ENCODE data around the gene GTF3C1. TPM values are rescaled to one million over a fixed set of nuclear protein-coding genes. Genes with fewer than 3 reads are reported as not detected.
"Not testable (repeated sequence)": the region's sequence is repeated elsewhere in the genome, so short reads cannot be mapped to it uniquely, and the experiment has no call there.

GTF3C1 gene
- total RNA-seq, 1 donor: 59.0 TPM

DNA sequence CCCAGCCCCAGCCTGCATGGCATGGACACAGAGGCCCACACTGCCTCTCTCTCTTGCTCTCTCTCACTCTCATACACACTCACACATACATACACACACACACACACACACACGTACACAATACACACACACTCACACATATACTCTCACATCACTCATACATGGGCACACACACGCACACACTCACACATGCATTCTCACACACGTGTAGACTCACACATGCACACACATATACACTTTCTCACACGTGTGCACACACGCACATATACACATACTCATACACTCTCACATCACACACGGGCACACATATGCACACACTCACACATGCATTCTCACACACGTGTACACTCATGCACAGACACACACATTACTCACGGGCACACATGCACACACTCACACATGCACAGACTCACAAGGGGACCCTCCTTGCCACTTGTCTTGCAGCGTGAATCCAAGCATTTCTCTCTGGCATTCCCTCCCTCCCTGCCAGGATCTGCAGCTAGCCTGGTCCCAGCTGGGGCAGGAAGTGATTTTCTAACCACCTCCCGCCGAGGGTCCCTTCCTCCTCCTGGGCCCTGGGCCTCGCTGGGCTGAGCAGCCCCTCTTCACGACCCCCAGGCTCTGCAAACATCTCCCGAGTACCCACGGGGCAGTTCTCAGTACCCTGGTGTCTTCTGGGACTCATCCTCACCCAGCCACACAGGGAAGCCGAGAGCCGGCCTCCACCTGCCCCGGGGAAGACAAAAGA lies 110.3 kb downstream of the GTF3C1 start:
- no peaks in the 10 kb centered on the region for H3K4me1 ChIP-seq (ENCODE audit: insufficient read depth, low read length)
- no peaks in the 10 kb centered on the region for H3K9me3 ChIP-seq (ENCODE audit: low read depth, low read length)
- no peaks in the 10 kb centered on the region for H3K79me2 ChIP-seq (ENCODE audit: insufficient read depth, low read length)
- no peak for DNase-seq (ENCODE audit: insufficient read length, low spot score, missing footprints)
- H2AFZ ChIP-seq (ENCODE audit: low read length): no peak overlapping the region
- no peak overlapping the region for H3K4me2 ChIP-seq (ENCODE audit: insufficient read depth, low read length)
- no peak overlapping the region for H3K4me3 ChIP-seq (ENCODE audit: insufficient read depth, low read length)
- no peaks in the 10 kb centered on the region for H4K20me1 ChIP-seq (ENCODE audit: insufficient read depth, low read length)
- H3K27ac ChIP-seq (ENCODE audit: low read depth, low read length): no peak overlapping the region
- no peaks in the 10 kb centered on the region for H3K36me3 ChIP-seq (ENCODE audit: insufficient read depth, low read length)
- TF ChIP-seq, protein P1, sequence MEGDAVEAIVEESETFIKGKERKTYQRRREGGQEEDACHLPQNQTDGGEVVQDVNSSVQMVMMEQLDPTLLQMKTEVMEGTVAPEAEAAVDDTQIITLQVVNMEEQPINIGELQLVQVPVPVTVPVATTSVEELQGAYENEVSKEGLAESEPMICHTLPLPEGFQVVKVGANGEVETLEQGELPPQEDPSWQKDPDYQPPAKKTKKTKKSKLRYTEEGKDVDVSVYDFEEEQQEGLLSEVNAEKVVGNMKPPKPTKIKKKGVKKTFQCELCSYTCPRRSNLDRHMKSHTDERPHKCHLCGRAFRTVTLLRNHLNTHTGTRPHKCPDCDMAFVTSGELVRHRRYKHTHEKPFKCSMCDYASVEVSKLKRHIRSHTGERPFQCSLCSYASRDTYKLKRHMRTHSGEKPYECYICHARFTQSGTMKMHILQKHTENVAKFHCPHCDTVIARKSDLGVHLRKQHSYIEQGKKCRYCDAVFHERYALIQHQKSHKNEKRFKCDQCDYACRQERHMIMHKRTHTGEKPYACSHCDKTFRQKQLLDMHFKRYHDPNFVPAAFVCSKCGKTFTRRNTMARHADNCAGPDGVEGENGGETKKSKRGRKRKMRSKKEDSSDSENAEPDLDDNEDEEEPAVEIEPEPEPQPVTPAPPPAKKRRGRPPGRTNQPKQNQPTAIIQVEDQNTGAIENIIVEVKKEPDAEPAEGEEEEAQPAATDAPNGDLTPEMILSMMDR (IDR thresholded peaks at IDR 0.05; ENCODE audit: extremely low read depth, low read depth, low read length): no peak
- no peaks in the 10 kb centered on the region for H3K27me3 ChIP-seq (ENCODE audit: insufficient read depth, low read length)

DNA sequence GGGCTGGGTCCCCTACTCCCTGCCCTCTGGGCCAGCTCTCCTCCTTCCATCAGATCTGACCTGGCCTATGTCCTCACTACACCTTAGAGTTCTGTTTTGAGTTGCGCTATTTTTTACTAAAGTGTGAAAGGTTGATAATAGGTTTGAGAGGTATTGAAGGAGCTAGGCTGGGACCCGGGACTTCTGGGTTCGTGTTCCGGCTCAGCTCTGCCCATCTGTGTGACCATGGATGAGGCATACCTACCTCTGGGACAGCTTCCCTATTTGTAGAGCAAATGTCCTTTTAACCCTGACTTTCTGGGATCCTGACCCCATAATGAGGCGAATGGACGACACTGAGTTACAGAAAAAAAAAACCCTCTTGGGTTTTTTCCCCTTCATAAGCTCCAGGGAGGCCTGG lies 111.8 kb downstream of the GTF3C1 start:
- H3K27ac ChIP-seq (ENCODE audit: low read depth, low read length): no peak overlapping the region
- H4K20me1 ChIP-seq (ENCODE audit: insufficient read depth, low read length): no peaks in the 10 kb centered on the region
- H3K79me2 ChIP-seq (ENCODE audit: insufficient read depth, low read length): no peaks in the 10 kb centered on the region
- H2AFZ ChIP-seq (ENCODE audit: low read length): no peak overlapping the region
- no peaks in the 10 kb centered on the region for H3K4me1 ChIP-seq (ENCODE audit: insufficient read depth, low read length)
- H3K4me3 ChIP-seq (ENCODE audit: insufficient read depth, low read length): no peak overlapping the region
- H3K27me3 ChIP-seq (ENCODE audit: insufficient read depth, low read length): no peaks in the 10 kb centered on the region
- TF ChIP-seq, protein P1 (IDR thresholded peaks at IDR 0.05; ENCODE audit: extremely low read depth, low read depth, low read length): no peak
- DNase-seq (ENCODE audit: insufficient read length, low spot score, missing footprints): peak; percentile 71
- H3K9me3 ChIP-seq (ENCODE audit: low read depth, low read length): no peaks in the 10 kb centered on the region
- H3K36me3 ChIP-seq (ENCODE audit: insufficient read depth, low read length): no peaks in the 10 kb centered on the region
- no peak overlapping the region for H3K4me2 ChIP-seq (ENCODE audit: insufficient read depth, low read length)

DNA sequence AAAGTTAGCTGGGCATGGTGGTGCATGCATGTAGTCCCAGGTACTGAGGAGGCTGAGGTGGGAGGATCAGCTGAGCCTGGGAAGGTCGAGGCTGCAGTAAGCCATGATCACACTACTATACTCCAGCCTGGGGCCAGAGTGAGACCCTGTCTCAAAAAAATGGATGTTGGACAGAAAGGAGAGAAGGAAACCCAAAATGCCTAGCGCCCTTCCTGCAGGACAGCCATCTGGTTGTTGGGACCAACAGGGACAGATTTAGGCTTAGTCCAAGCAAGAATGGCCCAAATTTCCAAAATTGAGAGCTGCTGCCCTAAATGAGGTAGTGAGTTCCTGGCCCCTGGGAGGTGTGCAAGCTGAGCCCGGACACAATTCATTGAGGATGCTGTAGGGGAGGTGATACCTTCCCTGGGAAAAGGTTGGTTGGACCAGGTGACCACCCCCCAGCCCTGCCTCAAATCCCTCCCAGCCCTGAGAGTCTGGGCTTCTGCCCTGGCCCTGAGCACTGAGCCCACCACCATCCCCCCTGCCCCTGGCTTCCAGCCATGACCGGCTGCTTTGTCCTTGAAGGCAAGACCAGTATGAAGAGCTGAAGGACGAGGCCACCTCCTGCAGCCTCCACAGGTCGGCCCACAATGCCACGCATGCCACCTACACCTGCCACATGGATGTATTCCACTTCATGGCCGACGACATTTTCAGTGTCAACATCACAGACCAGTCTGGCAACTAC lies 112.6 kb downstream of the GTF3C1 start:
- no peak overlapping the region for H3K4me3 ChIP-seq (ENCODE audit: insufficient read depth, low read length)
- H3K36me3 ChIP-seq (ENCODE audit: insufficient read depth, low read length): no peaks in the 10 kb centered on the region
- H4K20me1 ChIP-seq (ENCODE audit: insufficient read depth, low read length): no peaks in the 10 kb centered on the region
- no peak overlapping the region for H2AFZ ChIP-seq (ENCODE audit: low read length)
- no peak overlapping the region for H3K4me2 ChIP-seq (ENCODE audit: insufficient read depth, low read length)
- peaks cover 8% of the 10 kb centered on the region for H3K4me1 ChIP-seq (ENCODE audit: insufficient read depth, low read length)
- H3K27ac ChIP-seq (ENCODE audit: low read depth, low read length): no peak overlapping the region
- TF ChIP-seq, protein P1 (IDR thresholded peaks at IDR 0.05; ENCODE audit: extremely low read depth, low read depth, low read length): no peak
- no peaks in the 10 kb centered on the region for H3K9me3 ChIP-seq (ENCODE audit: low read depth, low read length)
- H3K79me2 ChIP-seq (ENCODE audit: insufficient read depth, low read length): no peaks in the 10 kb centered on the region
- H3K27me3 ChIP-seq (ENCODE audit: insufficient read depth, low read length): no peaks in the 10 kb centered on the region
- DNase-seq (ENCODE audit: insufficient read length, low spot score, missing footprints): no peak

DNA sequence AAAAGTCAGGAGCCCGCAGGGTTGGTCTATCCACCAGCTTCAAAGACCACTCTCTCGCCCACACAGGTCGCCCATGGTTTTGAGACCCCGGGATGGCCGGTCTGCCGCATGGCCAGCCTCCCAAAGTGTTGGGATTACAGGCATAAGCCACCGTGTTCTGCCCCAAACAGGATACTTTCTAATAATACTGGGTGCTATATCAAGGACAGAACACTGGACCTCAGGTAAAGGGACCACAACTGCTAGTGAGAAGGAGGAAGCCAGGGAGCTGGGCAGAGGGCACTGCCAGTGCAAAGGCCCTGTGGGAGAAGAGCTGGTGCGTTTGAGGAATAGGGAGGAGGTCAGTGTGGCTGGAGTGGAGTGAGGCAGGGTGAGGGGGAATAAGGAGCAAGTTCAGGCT lies 113.6 kb downstream of the GTF3C1 start:
- no peak overlapping the region for H3K4me2 ChIP-seq (ENCODE audit: insufficient read depth, low read length)
- no peak overlapping the region for H3K4me3 ChIP-seq (ENCODE audit: insufficient read depth, low read length)
- H3K27ac ChIP-seq (ENCODE audit: low read depth, low read length): no peak overlapping the region
- H4K20me1 ChIP-seq (ENCODE audit: insufficient read depth, low read length): no peaks in the 10 kb centered on the region
- H3K79me2 ChIP-seq (ENCODE audit: insufficient read depth, low read length): no peaks in the 10 kb centered on the region
- H3K36me3 ChIP-seq (ENCODE audit: insufficient read depth, low read length): no peaks in the 10 kb centered on the region
- H2AFZ ChIP-seq (ENCODE audit: low read length): no peak overlapping the region
- peaks cover 9% of the 10 kb centered on the region for H3K4me1 ChIP-seq (ENCODE audit: insufficient read depth, low read length)
- H3K9me3 ChIP-seq (ENCODE audit: low read depth, low read length): no peaks in the 10 kb centered on the region
- H3K27me3 ChIP-seq (ENCODE audit: insufficient read depth, low read length): no peaks in the 10 kb centered on the region
- DNase-seq (ENCODE audit: insufficient read length, low spot score, missing footprints): peak; percentile 32
- TF ChIP-seq, protein P1 (IDR thresholded peaks at IDR 0.05; ENCODE audit: extremely low read depth, low read depth, low read length): no peak

DNA sequence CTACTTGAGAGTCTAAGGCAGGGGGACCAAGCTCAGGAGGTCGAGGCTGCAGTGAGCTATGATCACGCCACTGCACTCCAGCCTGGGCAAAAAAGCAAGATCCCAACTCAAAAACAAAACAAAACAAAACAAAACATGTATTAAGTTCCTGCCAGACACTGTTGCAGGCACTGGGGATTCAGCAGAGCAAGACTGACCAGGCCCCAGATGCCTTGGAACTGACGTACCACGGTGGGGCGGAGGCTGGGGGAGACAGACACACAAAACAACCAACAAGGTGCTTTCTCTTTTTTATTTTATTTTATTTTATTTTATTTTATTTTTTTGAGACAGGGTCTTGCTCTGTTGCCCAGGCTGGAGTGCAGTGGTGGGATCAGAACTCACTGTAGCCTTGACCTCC lies 114.6 kb downstream of the GTF3C1 start:
- not testable (repeated sequence) for H3K4me2 ChIP-seq (ENCODE audit: insufficient read depth, low read length); H3K36me3 ChIP-seq (ENCODE audit: insufficient read depth, low read length); H3K27ac ChIP-seq (ENCODE audit: low read depth, low read length); H3K27me3 ChIP-seq (ENCODE audit: insufficient read depth, low read length); H3K4me3 ChIP-seq (ENCODE audit: insufficient read depth, low read length); H3K79me2 ChIP-seq (ENCODE audit: insufficient read depth, low read length); H2AFZ ChIP-seq (ENCODE audit: low read length); H4K20me1 ChIP-seq (ENCODE audit: insufficient read depth, low read length); H3K4me1 ChIP-seq (ENCODE audit: insufficient read depth, low read length); H3K9me3 ChIP-seq (ENCODE audit: low read depth, low read length); DNase-seq (ENCODE audit: insufficient read length, low spot score, missing footprints)

Measured in osteoblast (primary cell).